CD4-positive, alpha-beta memory T cell (primary cell): ENCODE measurements around the gene SRSF6. TPM values are rescaled to one million over a fixed set of nuclear protein-coding genes. Genes with fewer than 3 reads are reported as not detected.
A peak's percentile ranks its signal among the peaks of the same experiment; 100 is the strongest.

Experiments used
- CTCF ChIA-PET: fragments of 350-600 bp; sonication (Branson Sonifier 250); formaldehyde crosslinking; loops from one replicate; lab custom pipeline; 2021; ENCODE audit warnings: inconsistent platforms; ENCODE audit not compliant: partially characterized antibody; lab: Charles Lee
- POLR2A ChIA-PET: fragments of 350-600 bp; sonication (Branson Sonifier 250); formaldehyde crosslinking; loops from one replicate; lab custom pipeline; 2021; ENCODE audit not compliant: partially characterized antibody; lab: Charles Lee
- DNase-seq, 5 donors: peaks; one replicate each; pipeline versions ENCODE4 v3.0.0 to v3.0.0-alpha.2; 2020 to 2022; ENCODE audit warnings: mixed read lengths in 1 of 5
- H3K27ac ChIP-seq: one replicate; pipeline ENCODE4 v1.7.0; 2013; ENCODE audit warnings: low read depth, low read length
- H3K27me3 ChIP-seq: 2 replicates; pipeline ENCODE4 v1.7.0; 2013; ENCODE audit warnings: mild to moderate bottlenecking, low read length, moderate library complexity; ENCODE audit not compliant: insufficient read depth
- H3K36me3 ChIP-seq: 2 replicates; pipeline ENCODE4 v1.7.0; 2013; ENCODE audit warnings: mild to moderate bottlenecking, low read length, moderate library complexity; ENCODE audit not compliant: insufficient read depth
- H3K4me1 ChIP-seq: 2 replicates; pipeline ENCODE4 v1.7.0; 2013; ENCODE audit warnings: mild to moderate bottlenecking, low read length, moderate library complexity; ENCODE audit not compliant: insufficient read depth
- H3K4me3 ChIP-seq, 2 donors: one replicate each; pipeline ENCODE4 v1.7.0; 2013; ENCODE audit warnings: low read length in 2 of 2, mild to moderate bottlenecking in 1 of 2
- H3K9me3 ChIP-seq, 2 donors: one replicate each; pipeline ENCODE4 v1.7.0; 2013; ENCODE audit warnings: low read length in 2 of 2, control low read depth in 1 of 2; ENCODE audit not compliant: control insufficient read depth in 1 of 2
- H3K27ac Mint-ChIP-seq, 7 donors: one replicate each; pipeline ENCODE4 v1.8.0; 2020 to 2021; ENCODE audit warnings: mixed read lengths in 7 of 7, mild to moderate bottlenecking in 6 of 7, inconsistent platforms in 3 of 7, moderate library complexity in 3 of 7
- H3K27me3 Mint-ChIP-seq, 2 donors: one replicate each; pipeline ENCODE4 v1.8.0; 2020 to 2021; ENCODE audit warnings: mixed read lengths in 2 of 2
- H3K36me3 Mint-ChIP-seq, 2 donors: one replicate each; pipeline ENCODE4 v1.8.0; 2020 to 2021; ENCODE audit warnings: mixed read lengths in 2 of 2, inconsistent platforms in 1 of 2, mild to moderate bottlenecking in 1 of 2
- H3K4me1 Mint-ChIP-seq, 4 donors: one replicate each; pipeline ENCODE4 v1.8.0; 2020 to 2021; ENCODE audit warnings: mixed read lengths in 4 of 4, mild to moderate bottlenecking in 1 of 4
- H3K4me3 Mint-ChIP-seq, 8 donors: one replicate each; pipeline ENCODE4 v1.8.0; 2020 to 2021; ENCODE audit warnings: mixed read lengths in 8 of 8, mild to moderate bottlenecking in 7 of 8, moderate library complexity in 6 of 8, inconsistent platforms in 3 of 8
- H3K9me3 Mint-ChIP-seq, 8 donors: one replicate each; pipeline ENCODE4 v1.8.0; 2020 to 2021; ENCODE audit warnings: mixed read lengths in 8 of 8, mild to moderate bottlenecking in 5 of 8, inconsistent platforms in 3 of 8, moderate library complexity in 1 of 8
- intact Hi-C: fragments of 100-400 bp; cut with micrococcal nuclease; formaldehyde crosslinking; loops from one replicate; pipeline ENCODE4 v1.15.1; 2023
- polyA plus RNA-seq, 2 donors: library from polyadenylated mRNA; unstranded; fragments of 300-500 nt; fragmentation: Illumina TruSeq; gene quantifications; one replicate each; pipeline ENCODE4 v1.2.3, GENCODE V29; 2021
- total RNA-seq, 2 experiments: library from RNA; stranded (reverse); gene quantifications; one replicate each; pipeline ENCODE4 v1.2.3, GENCODE V29; 2021

SRSF6 gene
- total and polyA plus RNA-seq, 4 experiments from 2014 or later = 30.6 to 186 (median 111) TPM

DNA sequence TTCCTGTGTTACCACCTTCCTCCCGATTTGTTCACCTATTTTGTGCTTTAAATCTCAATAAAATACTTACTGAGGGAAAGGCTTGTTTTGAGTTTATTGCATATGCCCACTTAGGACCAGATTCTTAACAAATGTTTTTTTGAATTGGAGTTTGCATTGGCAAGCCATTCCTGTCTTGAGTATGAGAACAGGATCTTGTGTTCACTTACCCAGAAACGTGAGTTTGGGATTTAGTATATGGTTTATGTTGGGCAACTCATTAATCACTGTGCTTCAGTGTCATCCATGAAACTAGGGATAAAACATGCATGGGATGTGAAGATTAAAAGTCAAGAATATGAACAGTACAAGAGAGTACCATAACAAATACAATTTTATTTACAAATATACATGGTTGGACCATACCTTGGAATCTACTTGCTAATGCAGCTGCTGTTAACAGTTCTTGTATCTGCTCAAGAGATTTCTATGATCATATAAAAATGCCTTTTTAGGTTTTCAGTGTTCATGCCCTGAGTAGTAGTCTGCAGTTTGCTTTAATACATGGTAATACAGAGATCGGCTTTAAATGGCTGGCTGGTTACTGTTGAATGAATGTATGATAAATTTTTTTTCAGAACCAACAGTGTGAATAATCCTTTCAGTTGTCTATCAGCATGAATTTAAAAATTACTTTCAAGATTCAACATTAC is 6.0 kb downstream of the SRSF6 start:
- intact Hi-C loops = no loop called here
- Histone ChIP-seq H3K36me3 (peaks cover 66% of the 10 kb centered on the region), H3K4me3 (no peak overlapping the region), H3K27me3 (no peaks in the 10 kb centered on the region), H3K9me3 (no peaks in the 10 kb centered on the region), H3K4me1 (peaks cover 30% of the 10 kb centered on the region), H3K27ac (no peak overlapping the region)
- H3K4me3 Mint-ChIP-seq = no peak overlapping the region
- ChIA-PET POLR2A (interaction anchor here (1.0 kb wide), 1 partner anchor 12 kb away, joined by 4 read pairs; no protein-coding TSS in a partner anchor), CTCF (no interaction called here)
- no peaks in the 10 kb centered on the region for H3K9me3 Mint-ChIP-seq
- no peaks in the 10 kb centered on the region for H3K27me3 Mint-ChIP-seq
- peaks cover 33 to 47% (median 36%) of the 10 kb centered on the region in 4 donors for H3K4me1 Mint-ChIP-seq
- no peak for DNase-seq
- peaks cover 70 to 74% of the 10 kb centered on the region in 2 donors for H3K36me3 Mint-ChIP-seq
- peak overlapping the region in 2 of 7 donors; percentile 52 to 54 for H3K27ac Mint-ChIP-seq

DNA sequence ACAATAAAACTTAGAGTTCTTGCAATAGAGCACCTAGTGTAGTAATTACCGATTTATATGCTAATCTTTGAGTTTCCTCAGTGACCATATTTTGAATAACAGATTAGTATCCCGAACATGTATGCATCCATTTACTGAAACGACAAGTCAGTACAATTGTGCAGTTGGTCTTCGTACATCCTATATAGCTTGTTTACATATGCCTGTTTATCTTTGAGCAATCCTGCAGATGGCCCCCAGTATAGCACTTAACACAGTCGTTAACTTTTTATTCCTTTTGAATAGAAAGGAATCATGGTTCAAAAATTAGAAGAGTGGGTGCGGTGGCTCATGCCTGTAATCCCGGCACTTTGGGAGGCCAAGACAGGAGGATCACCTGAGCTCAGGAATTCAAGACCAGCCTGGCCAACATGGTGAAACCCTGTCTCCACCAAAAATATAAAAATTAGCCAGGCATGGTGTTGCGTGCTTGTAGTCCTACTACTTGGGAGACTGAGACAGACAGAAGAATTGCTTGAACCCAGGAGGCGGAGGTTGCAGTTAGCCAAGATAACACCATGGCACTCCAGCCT is 6.6 kb downstream of the SRSF6 start:
- Mint-ChIP-seq H3K4me3 (no peak overlapping the region), H3K9me3 (no peaks in the 10 kb centered on the region), H3K4me1 (peaks cover 27 to 40% (median 33%) of the 10 kb centered on the region in 4 donors), H3K27ac (peak overlapping the region in 1 of 7 donors; percentile 52), H3K36me3 (peaks cover 68 to 69% of the 10 kb centered on the region in 2 donors), H3K27me3 (no peaks in the 10 kb centered on the region)
- intact Hi-C loops = no loop called here
- no peak overlapping the region for H3K27ac ChIP-seq
- peaks cover 62% of the 10 kb centered on the region for H3K36me3 ChIP-seq
- H3K27me3 ChIP-seq = no peaks in the 10 kb centered on the region
- CTCF ChIA-PET = no interaction called here
- no peak for DNase-seq
- H3K9me3 ChIP-seq = no peaks in the 10 kb centered on the region
- H3K4me1 ChIP-seq = peaks cover 24% of the 10 kb centered on the region
- no peak overlapping the region for H3K4me3 ChIP-seq
- POLR2A ChIA-PET = no interaction called here

DNA sequence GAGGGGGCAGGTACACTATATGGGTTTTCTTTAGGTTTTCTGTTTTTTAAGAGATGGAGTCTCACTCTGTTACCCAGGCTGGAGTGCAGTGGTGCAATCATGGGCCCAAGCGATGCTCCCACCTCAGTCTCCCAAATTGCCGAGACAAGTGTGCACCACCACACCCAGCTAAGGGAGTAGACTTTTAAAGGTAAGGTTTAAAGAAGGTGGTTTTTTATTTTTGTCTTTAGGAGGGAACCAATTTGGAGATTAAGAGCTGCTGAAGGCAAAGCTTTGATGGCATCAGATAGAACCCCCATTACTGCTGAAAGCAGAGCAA is 7.9 kb downstream of the SRSF6 start:
- Histone ChIP-seq H3K27me3 (no peaks in the 10 kb centered on the region), H3K27ac (no peak overlapping the region), H3K4me1 (peaks cover 12% of the 10 kb centered on the region), H3K36me3 (peaks cover 49% of the 10 kb centered on the region), H3K4me3 (no peak overlapping the region), H3K9me3 (no peaks in the 10 kb centered on the region)
- Mint-ChIP-seq H3K27ac (no peak overlapping the region), H3K4me1 (peaks cover 15 to 27% (median 26%) of the 10 kb centered on the region in 4 donors), H3K27me3 (no peaks in the 10 kb centered on the region), H3K4me3 (no peak overlapping the region), H3K36me3 (peaks cover 61 to 62% of the 10 kb centered on the region in 2 donors), H3K9me3 (no peaks in the 10 kb centered on the region)
- ChIA-PET CTCF (interaction anchor here (1.3 kb wide), 1 partner anchor 10 kb away, joined by 4 read pairs; no protein-coding TSS in a partner anchor), POLR2A (interaction anchor here (2.1 kb wide), 1 partner anchor 9 kb away, joined by 17 read pairs; the partner anchor contains the start of gene SRSF6)
- no peak for DNase-seq
- intact Hi-C loops = no loop called here

DNA sequence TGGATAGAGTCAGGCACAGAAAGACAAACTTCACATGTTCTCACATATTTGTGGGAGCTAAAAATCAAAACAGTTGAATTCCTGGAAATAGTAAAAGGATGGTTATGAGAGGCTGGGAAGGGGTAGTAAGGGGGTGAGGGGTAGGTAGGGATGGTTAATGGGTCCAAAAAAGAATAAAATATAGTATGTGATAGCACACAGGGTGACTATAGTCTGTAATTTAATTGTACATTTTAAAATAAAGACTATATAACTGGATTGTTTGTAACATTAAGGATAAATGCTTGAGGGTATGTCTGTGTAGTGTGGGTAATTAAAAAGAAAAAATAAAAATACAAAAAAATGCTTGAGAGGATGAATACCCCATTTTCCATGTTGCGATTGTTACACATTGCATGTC is 9.9 kb downstream of the SRSF6 start:
- Mint-ChIP-seq H3K36me3 (peaks cover 48 to 52% of the 10 kb centered on the region in 2 donors), H3K4me1 (peaks cover 4 to 18% (median 16%) of the 10 kb centered on the region in 4 donors), H3K27ac (peak overlapping the region in 2 of 7 donors; percentile 47 to 72), H3K9me3 (no peaks in the 10 kb centered on the region), H3K27me3 (no peaks in the 10 kb centered on the region), H3K4me3 (no peak overlapping the region)
- Histone ChIP-seq H3K4me1 (no peaks in the 10 kb centered on the region), H3K9me3 (no peaks in the 10 kb centered on the region), H3K4me3 (no peak overlapping the region), H3K27me3 (no peaks in the 10 kb centered on the region), H3K27ac (no peak overlapping the region), H3K36me3 (peaks cover 32% of the 10 kb centered on the region)
- intact Hi-C loops = no loop called here
- POLR2A ChIA-PET = no interaction called here
- DNase-seq = no peak
- CTCF ChIA-PET = no interaction called here

DNA sequence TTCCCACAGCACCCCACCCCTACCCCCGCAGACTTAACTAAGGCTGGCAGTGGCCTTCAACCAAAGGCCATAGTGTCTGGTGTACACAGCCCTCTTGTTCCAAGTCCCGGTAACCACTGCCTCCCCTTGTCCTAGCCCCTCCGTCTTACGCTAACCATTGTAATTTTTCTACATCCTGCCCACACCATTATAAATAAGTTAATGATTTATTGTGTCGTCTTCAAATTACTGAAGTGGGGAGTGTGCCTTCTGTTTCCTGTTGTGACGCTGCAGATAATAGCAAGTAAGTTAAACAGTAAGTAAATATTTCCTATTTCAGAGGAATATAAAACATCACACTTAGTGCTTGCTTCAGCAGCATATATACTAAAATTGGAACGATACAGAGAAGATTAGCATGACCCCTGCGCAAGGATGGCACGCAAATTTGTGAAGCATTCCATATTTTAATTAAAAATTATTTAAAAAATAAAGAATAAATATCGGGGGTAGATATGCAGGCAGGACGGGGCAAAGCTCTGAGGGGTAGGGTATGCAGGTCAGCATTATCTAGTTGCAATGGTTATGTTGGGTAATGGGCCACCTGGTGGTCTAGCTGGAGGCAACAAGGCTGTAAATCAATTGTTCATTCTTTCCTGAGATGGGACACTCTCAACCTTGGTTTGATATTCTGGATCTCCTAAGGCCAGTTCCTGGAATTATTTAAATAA is 15.1 kb downstream of the SRSF6 start:
- intact Hi-C loops = no loop called here
- Mint-ChIP-seq H3K27me3 (no peaks in the 10 kb centered on the region), H3K36me3 (peaks cover 9 to 11% of the 10 kb centered on the region in 2 donors), H3K4me3 (peak overlapping the region in 1 of 8 donors; percentile 37), H3K4me1 (peaks cover 0 to 4% (median 0%) of the 10 kb centered on the region in 4 donors), H3K9me3 (no peaks in the 10 kb centered on the region), H3K27ac (no peak overlapping the region)
- no peak for DNase-seq
- Histone ChIP-seq H3K36me3 (no peaks in the 10 kb centered on the region), H3K27me3 (no peaks in the 10 kb centered on the region), H3K4me1 (no peaks in the 10 kb centered on the region), H3K9me3 (no peaks in the 10 kb centered on the region), H3K4me3 (no peak overlapping the region), H3K27ac (no peak overlapping the region)
- ChIA-PET POLR2A (no interaction called here), CTCF (no interaction called here)

DNA sequence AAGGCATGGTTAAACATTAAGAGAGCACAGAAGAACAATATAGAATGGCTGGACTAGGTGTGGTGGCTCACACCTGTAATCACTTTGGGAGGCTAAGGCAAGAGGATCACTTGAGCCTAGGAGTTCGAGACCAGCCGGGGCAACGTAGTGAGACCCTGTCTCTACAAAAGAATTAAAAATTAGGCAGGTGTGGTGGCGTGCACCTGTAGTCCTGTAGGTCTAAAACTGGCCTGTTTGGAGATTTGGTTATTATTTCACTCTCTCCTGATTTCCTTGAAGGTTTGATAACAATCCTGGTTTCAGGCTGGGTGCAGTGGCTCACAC is 15.6 kb downstream of the SRSF6 start:
- no peak overlapping the region for H3K27ac Mint-ChIP-seq

DNA sequence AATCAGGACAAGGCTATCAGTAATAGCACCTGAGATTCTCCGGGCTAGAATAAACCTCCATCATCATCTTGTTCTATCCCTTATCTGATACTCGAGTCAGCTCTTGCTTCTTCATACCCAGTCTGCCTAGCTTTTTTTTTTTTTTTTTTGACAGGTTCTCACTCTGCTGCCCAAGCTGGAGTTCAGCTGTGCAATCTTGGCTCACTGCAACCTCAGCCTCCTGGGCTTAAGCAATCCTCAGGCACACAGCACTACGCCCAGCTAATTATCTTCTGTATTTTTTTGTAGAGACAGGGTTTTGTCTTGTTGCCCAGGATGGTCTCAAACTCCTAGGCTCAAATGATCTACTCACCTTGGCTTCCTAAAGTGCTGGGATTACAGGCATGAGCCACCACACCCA is 19.5 kb downstream of the SRSF6 start:
- H3K4me1 Mint-ChIP-seq = no peaks in the 10 kb centered on the region
- H3K27ac Mint-ChIP-seq = peak overlapping the region in 1 of 7 donors; percentile 35
- Histone ChIP-seq H3K27ac (no peak overlapping the region), H3K4me1 (no peaks in the 10 kb centered on the region), H3K4me3 (no peak overlapping the region), H3K27me3 (no peaks in the 10 kb centered on the region), H3K9me3 (no peaks in the 10 kb centered on the region), H3K36me3 (no peaks in the 10 kb centered on the region)
- no peak overlapping the region for H3K4me3 Mint-ChIP-seq
- ChIA-PET CTCF (interaction anchor here (0.6 kb wide), 1 partner anchor 68 kb away, joined by 3 read pairs; no protein-coding TSS in a partner anchor), POLR2A (no interaction called here)
- H3K9me3 Mint-ChIP-seq = peaks cover 0 to 6% (median 0%) of the 10 kb centered on the region in 8 donors
- peaks cover 0 to 1% of the 10 kb centered on the region in 2 donors for H3K36me3 Mint-ChIP-seq
- H3K27me3 Mint-ChIP-seq = no peaks in the 10 kb centered on the region
- intact Hi-C loops = no loop called here
- no peak for DNase-seq

More for the DNA sequence above, 15.6 kb downstream of the SRSF6 start:
- no peak overlapping the region for H3K4me3 ChIP-seq
- intact Hi-C loops = no loop called here
- Mint-ChIP-seq H3K4me1 (peaks cover 0 to 4% (median 0%) of the 10 kb centered on the region in 4 donors), H3K27me3 (no peaks in the 10 kb centered on the region), H3K9me3 (no peaks in the 10 kb centered on the region), H3K4me3 (no peak overlapping the region), H3K36me3 (peaks cover 9 to 11% of the 10 kb centered on the region in 2 donors)
- no peak overlapping the region for H3K27ac ChIP-seq
- no peaks in the 10 kb centered on the region for H3K36me3 ChIP-seq
- no peak for DNase-seq
- CTCF ChIA-PET = no interaction called here
- H3K27me3 ChIP-seq = no peaks in the 10 kb centered on the region
- no peaks in the 10 kb centered on the region for H3K9me3 ChIP-seq
- H3K4me1 ChIP-seq = no peaks in the 10 kb centered on the region
- POLR2A ChIA-PET = no interaction called here
